H1 (cell line): ENCODE data around the gene ADSS1. TPM values are rescaled to one million over a fixed set of nuclear protein-coding genes. Genes with fewer than 3 reads are reported as not detected.

Experiments
- BCL11A ChIP-seq, 2 experiments: IDR thresholded peaks; one replicate each; pipeline ENCODE4 v1.6.1; 2011; ENCODE audit warnings: low read depth in 2 of 2, low read length in 2 of 2, mild to moderate bottlenecking in 2 of 2
- KDM1A ChIP-seq: fragments of 200-600, 300-600 bp; sonication (generic); IDR thresholded peaks from 2 replicates; pipeline ENCODE4 v1.7.1; 2016; ENCODE audit warnings: mild to moderate bottlenecking, low read length, borderline replicate concordance
- TEAD4 ChIP-seq: IDR thresholded peaks from 2 replicates; pipeline ENCODE4 v1.6.1; 2012; ENCODE audit warnings: low read depth, low read length, inconsistent platforms, mixed read lengths
- polyA plus RNA-seq, 7 experiments: library from polyadenylated mRNA; depleted of rRNA in 3 of 7; stranded (reverse) in 5 of 7; unstranded in 2 of 7; fragments of >200 nt in 5 of 7; fragments of 200-250 nt in 2 of 7; gene quantifications; 1 replicate in 5 of 7; 2 replicates in 1 of 7; 4 replicates in 1 of 7; pipeline versions ENCODE4 v1.2.1 to v1.2.3, GENCODE V29; 2011 to 2013; ENCODE audit warnings: missing spikeins in 2 of 7, mixed read lengths in 2 of 7
- total RNA-seq: library from RNA; stranded (reverse); fragmentation: NEBNext Ultra II Directional; extraction: Animal tissue kit (Norgen Biotek cat#: 25700); gene quantifications from 2 replicates; pipeline ENCODE4 v1.2.1, GENCODE V29; 2021

The ADSS1 gene
- total and polyA plus RNA-seq, 2 of the 8 experiments (the other 6 are each of a cell fraction or from before 2014, with no cell fraction given), result 7.1 to 7.9 TPM

DNA sequence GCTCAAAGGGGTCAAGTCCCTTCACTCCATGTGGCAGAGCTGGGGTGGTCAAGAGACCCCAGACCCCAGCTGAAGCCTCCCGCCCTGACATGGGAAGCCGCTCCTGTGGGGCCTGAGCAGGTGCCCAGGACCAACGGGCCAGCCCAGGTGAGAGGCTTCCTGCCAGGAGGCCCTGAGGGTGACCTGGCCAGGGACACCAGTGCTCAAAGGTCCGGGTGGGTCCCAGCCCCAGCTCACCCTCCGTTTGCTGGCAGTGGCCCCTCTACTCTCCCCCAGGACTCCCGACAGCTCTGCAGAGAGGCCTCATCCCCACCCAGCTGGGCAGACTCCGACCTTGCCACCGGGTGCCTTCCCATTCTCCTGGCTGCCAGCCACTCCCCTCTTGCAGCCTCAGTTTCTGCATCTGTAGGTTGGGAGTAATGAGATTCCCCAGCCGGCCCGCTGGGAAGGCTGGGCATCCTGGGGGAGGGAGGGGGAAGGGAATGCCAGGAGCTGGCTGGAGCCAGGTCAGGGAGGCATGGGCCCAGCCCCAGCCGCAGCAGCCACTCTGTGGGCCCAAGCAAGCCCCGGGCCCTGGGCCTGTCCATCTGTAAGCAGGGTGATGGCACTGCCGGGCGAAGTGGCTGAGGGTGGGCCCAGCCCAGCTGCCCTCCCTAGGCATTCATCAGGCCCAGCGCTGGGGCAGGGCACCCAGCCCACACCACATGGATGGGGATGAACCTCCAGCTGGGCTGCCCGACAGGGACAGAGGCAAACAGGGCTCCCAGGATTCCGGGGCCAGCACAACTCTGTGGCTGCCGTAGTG is 44.9 kb upstream of the ADSS1 start (continued):
- no peak for TF ChIP-seq KDM1A
- TF ChIP-seq BCL11A (IDR thresholded peaks at IDR 0.05; ENCODE audit: low read depth in 2 of 2, low read length in 2 of 2), result no peak
- TF ChIP-seq TEAD4, result no peak
